GM19328 (cell line): ENCODE results near the gene AGTPBP1.

ENCODE experiments used
- ATAC-seq: cut with Tn5 transposase; IDR thresholded peaks from one replicate; pipeline ENCODE4 v1.9.1; 2021; ENCODE audit warnings: mild to moderate bottlenecking, moderate library complexity; ENCODE audit not compliant: unreplicated experiment

AGTPBP1 gene

DNA sequence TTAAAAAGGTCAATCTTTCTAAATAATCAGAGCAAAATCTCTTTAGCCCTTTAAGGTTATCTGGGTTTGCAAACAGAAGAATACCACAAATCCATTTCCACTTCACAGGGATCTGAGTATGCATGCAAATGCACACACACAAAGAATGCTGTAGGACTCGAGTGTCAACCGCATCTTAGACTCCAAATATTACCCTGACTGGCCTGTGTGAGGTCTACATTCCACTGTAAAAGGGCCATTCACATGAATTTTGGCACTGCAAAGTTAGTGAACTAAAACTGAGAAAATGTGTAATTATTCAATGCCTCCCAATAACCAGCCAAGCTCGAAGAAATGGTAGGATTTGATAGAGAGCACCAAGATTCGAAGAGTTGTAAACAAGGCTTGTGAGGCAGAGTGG, 199.9 kb downstream of the AGTPBP1 start:
- no peak for ATAC-seq

DNA sequence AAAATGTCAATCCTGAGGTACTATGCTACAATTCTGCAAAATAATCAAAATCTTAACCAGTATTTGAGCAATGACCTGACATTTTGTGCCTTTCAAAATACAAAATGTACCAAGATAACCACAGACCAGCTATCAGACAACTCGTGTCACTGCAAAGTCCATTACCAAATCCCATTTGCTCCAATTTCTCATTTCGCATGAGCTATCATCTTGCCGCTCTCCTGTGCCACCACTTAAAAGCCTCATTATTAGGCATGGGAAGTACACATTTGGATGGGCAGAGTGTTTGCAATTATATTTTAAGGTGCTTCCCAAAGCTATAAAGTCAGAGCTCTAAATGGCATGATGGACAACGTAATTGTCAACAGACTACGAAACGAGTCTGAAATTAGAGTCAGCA, 205.2 kb downstream of the AGTPBP1 start:
- ATAC-seq: no peak

DNA sequence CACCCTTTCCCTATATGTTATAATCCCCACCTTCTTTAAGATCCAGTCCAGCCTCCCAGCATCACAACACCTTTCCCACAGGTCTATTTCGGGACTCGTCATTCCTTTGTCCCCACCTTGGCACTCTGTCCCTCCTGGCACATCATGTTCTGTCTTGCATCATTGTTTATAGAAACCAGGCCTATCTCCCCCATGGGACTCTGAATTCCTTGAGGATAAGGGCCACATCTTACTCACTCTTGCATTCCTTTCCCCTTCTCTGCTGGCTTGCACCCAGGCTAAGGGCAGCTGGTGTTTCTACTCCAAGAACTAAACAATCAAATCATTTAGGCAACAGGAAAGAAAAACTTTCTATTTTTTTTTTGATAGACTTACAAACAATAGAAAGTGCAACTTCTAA, 205.7 kb downstream of the AGTPBP1 start:
- no peak for ATAC-seq

DNA sequence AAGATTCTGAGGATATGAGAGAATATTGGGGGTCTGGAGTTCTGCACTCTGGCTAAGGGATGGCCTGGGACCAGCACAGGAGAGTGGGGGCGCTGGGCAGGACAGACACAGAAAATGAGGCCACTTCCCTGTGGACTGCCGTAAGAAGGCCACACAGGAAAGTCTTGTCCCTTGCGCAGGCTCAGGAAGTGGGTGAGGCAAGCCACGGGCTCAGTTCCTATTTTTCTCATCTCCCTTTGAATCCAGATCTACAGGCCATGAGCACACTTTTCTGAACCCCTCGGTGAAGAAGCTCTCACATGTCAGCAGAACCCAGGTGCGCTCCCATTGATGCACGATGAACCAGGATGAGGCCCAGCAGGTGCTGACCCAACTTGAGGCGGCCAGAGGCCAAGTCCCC, 207.4 kb downstream of the AGTPBP1 start:
- no peak for ATAC-seq

DNA sequence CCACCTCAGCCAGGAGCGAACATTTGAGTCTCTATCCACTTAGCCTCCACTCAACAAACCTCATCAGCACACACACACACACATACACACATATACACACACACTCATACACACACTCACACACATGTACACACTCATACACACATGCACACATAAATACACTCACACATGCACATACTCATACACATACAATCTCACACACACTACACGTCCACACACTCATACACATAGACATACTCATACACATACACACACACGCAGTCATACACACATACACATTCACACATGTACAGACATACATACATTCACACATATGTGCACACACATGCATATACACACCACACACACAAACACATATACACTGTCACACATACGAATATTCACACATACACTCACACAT, 208.2 kb downstream of the AGTPBP1 start:
- no peak for ATAC-seq

DNA sequence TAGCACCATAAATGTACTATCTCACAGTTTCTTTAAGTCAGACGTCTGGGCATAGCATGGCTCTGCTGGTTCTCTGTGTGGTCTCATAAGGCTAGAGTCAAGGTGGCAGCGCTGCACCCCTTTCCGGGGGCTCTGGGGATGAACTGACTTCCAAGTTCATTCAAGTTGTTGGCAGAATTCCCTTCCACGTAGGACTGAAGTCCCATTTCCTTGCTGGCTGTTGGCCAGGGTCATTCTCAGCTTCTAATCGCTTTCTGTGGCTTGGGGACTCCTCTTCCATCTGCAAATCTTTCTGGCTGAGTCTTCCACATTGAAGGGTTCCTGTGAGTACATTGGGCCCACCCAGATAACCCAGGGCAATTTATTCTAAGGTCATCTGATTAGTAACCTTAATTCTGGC, 211.0 kb downstream of the AGTPBP1 start:
- no peak for ATAC-seq

DNA sequence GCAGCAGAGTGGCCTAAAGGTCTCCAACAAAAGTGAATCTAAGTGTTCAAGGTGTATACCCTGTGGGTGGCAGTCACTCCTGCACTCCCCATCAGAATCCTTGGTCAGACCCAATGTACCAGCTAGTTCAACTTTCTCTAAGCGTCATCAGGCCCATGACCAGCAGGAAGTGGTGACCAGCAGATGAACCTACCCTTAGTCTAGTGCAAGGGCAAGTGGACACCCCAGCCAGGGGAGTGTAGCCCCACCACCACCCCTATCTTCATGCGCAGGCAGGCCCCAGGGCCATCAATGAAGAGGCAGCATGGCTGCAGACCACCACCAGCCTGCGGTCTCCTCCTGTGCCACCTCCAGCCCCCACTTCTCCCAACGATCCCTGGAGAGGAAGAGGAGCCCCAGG, 213.1 kb downstream of the AGTPBP1 start:
- ATAC-seq: no peak

DNA sequence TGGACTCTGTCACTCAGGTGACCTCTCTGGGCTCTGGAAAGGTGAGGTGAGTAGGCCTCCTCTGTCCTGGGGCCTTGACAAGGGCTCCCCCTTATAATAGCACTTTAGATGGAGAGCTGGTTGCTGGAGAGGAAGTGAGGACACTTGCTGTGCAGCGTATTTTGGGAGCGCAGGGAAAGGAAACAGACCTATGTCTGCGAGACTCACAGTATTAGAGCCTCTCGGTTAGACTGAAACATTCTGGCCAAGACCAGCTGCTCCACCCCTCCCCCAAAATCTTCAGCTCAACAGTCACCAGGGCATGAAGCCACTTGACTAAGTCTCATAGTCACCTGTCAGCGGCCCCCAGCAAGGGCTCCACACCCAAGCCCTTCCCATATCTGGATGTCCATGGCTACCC, 213.6 kb downstream of the AGTPBP1 start:
- ATAC-seq: no peak

DNA sequence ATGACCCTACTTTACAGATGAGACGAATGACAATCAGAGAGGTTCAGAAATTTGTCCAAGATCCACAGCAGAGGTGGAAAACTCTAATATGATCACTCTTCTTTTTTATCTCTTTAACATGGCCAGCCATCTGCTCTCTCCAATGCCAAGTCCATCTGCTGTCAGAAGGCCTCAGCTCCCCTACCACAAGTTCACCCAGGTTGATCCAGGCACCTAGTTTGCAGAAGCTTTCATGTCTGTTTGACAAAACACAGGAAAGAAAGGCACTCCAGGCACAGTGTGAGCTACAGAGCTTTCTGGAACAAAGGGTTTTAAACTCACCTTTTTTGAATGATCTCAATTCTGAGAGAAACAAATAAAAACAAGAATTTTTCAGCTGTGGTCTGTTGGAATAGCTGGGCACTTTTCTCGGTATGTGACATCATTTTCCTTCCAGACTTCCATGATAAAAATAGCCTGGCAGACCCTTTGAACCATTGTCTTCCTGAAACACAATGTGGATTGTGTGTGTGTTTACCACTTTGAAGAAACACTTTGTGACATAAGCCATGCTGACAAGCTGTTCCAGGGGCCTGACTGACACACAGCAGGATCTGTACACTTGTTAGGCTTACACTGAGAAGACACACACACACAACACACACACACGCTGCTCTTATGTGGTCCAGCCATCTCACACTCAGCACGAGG, 214.3 kb downstream of the AGTPBP1 start:
- ATAC-seq: no peak

DNA sequence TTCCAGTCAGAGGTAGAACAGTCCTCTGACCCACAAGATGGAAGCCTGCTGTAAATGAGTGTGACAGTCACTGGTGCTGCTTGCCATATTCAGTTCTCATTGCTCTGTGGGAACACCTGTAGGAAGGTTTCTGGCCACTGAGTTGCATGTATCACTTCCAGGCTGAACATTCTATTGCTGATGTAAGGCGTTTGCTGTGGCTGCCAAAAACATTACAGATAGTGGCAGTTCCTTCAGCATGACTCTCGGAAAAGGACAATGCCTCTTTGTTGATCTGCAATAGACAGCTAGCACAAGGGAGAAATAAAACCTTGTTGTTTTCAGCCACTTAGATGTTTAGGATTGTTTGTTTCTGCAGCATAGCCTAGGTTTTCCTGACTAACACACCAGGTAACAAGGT, 217.2 kb downstream of the AGTPBP1 start:
- no peak for ATAC-seq

DNA sequence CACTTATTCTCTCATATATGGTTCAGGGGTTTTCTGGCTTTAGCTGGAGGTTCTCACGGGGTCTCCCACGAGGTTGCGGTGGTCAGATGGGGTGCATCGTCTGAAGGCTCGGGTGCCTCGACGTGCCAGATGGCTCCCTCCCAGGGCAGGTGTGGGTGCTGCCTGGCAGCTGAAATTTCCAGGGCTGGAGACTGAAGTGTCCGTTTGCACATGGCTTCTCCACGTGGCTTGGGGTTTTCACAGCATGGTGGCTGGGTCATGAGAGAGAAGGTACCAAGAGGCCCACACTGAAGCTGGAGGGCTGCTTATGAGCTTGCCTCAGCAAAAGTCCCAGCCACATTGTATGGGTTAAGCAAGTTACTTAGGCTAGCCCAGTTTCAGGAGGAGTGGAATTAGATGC, 218.6 kb downstream of the AGTPBP1 start:
- no peak for ATAC-seq

DNA sequence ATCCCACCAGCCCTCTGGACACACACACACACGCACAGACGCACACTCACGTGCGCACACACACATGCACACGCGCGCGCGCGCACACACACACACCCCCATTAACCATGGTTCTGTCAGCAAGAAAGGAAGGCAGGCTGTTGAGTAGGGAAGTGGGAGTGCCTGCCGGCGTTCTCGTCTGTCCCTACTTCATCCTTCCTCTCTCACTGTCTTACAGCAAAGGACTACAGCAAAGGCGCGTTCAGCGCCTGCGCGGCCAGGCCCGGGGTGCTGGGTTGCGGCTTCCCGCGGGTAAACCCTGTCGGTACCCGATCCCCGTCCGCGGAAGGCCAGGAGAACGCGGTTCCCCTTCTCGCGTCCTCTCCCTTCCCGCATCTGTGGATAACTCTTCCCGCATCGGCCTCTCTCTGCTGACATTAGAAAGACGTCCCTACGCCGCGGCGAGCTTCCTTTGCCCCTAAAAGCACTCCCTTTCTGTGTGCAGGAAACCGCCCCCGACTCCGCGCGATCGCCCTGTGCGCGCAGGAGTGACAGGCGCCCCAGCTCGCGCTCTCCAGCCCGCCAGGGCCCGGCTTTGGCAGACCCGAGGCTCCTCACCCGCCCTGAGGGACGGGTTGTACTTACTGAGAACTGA, 219.2 kb downstream of the AGTPBP1 start:
- ATAC-seq: no peak

DNA sequence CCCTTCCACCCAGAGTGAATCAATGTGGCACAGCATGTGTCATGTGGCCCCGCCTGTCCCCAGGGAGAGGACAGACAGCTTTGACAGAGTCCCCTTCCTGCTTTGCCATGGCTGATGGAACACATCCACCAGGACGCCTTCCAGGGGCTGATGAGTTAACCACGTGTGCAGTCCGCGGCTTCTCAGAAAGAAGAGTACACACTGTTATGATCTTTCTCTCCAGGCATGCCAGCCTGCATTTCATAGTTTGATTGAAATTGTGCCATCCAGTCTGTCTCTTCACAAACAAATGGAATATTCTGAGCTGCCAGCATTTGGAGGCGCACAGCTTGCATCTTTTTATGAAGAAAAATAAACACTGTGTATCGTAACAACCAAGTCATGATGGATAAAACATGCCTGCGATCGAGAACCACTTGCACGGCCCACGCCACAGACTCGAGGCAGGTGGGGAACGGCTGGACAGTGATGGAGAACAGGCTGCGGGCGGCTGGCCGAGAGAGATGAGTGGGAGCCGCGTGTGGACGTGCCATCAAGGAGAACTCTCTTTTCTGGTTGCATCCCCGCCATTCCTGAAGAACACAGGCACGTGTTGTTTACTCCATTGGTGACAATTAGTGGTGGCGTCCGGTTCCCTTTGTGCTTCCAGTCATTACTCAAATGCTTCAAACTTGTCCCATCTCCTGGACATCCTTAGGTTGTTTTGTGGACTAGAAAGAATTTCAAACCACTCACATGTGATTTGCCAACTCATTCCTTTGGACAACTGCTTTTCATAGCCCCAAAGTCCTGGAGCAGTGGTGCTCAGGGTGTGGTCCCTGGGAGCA, 220.2 kb downstream of the AGTPBP1 start:
- no peak for ATAC-seq

DNA sequence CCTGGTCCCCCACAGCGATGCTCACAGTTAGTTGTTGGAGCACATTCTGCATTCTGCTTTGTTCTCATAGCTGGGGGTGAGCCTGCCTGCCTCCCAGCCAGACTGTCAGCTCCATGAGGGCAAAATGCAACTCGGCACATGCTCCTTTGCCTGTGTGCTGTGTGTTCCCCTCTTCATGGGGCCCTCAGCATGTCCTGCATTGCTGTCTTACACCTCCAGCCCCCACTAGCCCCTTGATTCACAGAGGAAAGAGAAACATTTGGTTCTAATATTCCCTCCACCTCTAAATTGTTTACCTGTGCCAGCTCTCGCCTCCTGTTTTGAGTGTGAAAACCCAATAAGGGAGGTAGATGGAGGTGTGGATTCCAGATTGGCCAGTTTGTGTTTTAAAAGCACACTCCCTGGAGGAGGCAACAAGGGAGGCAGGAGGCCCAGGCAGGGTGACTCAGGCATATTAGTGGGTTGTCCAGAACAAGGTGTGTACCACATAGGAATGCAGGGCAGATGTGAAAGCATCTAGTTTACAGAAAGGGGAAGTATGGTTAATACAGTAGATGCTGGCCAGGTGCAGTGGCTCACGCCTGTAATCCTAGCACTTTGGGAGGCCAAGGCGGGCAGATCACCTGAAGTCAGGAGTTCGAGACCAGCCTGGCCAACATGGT, 224.6 kb downstream of the AGTPBP1 start:
- no peak for ATAC-seq

DNA sequence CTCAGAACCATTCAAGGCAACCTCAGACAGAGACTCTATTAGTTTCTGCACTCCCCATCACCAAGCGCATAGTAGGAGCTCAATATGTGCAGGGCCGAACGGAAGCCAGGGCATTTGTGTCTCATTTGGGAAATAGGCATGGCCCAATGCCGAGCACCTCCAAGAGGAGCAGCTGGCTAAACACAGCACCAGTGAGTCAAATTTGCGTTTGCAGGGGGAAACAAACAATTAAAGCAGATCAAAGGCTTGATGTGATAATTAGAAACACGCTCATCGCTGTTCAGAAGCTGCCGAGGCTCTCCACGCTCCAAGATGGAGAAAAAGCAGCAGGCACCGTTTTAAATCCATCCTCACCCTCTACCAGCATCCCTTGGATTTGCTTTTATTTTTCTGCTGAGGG, 225.3 kb downstream of the AGTPBP1 start:
- no peak for ATAC-seq

DNA sequence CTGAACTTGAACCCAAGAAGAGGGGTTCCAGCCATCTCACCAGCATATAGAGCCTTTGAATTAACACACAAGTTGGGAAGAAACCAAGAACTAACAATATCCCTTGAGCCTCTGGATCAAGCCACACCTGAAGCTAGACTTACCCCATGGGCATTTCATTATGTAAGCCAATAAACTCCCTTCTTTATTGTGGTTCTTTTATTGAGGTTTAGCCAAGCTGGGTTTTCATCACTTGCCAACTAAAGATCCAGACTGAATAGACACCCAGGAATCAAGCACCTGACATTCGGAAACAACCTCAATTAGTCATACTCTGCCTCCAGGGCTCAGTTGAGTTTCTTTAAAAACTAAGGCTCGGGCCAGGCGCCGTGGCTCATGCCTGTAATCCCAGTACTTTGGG, 226.7 kb downstream of the AGTPBP1 start:
- no peak for ATAC-seq

DNA sequence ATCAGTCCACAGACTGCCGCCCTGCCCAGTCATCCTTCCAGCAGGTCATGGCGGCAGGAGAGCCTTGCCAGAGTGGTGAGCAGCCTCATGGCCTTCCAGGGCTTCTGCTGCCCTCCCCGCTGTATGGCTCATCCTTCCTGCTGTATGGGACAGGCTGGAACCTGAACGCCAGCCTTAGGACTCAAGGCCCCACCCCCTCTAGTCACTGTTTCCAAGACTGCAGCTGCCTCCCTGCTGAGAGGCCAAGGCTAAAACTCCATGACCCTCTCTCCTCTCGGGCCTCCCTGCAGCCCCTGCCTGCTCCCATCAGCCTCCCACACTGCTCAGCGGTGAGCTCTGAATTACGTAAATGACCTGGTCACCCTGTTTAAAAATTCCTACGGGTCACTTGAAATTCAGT, 227.5 kb downstream of the AGTPBP1 start:
- no peak for ATAC-seq

DNA sequence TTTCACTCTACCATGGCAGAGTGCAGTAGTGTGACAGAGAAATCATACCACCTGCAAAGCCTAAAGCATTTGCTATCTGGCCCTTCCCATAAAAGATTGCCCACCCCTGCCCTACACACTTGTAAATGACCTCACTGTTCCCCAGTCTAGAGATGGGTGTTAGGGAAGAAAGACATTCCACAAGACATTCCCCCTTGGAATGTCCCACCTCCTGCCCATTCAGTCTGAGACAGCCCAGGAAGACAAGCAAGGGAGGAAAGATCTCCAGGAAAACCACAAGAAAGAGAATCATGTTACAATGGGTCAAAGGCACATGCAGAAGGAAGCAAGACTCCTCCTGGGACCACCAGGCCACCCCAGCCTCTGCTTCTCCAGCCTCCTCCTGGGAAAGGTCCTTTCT, 230.0 kb downstream of the AGTPBP1 start:
- no peak for ATAC-seq

DNA sequence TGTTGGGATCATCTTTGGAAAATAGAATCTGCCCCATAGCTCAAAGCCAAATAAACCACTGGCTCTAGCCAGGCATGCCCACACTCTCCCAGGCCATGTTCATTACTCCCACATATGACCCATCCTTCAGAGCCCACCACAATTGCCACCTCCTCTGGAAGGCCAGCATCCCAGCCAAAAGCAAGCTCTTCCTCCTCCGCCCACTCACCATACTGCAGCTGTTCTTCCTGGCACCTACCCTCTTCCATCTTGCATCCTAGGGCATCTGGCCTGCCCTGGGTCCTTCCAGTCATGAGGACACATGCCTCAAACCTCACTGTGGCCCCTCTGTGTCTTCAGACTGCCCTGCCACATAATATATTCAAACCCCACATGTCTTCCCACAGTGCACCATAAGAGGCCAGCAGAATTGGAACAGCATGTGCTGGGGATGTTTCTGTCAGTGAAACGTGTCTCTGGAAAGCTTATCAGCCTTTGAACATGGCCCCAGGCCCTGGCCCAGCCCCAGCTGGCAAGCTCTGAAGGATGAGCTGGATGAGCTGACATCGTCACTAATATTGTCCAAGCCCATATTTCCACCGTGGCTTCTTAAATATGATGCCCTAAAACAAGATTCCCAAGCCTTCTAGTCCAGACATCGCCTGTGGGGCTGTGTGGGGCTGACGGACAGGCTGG, 230.8 kb downstream of the AGTPBP1 start:
- no peak for ATAC-seq

DNA sequence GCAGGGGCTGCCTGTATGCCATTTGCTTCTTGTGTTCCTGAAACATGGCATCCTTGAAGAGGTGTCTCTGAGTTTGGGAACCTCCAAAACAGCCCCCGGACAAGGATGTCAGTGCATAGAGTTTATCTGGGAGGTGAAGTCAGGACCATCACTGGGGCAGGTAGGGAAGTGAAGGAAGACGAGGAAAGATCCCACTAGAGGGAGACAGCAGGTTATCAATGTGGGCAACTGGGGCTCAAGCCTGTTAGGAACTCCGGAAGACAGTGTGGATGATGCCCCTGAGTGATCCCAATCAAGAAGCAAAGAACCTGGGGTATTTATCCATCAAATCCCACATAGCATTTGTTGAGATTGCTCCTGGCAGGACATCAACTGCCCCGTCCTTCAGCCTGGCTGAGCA, 233.1 kb downstream of the AGTPBP1 start:
- no peak for ATAC-seq

DNA sequence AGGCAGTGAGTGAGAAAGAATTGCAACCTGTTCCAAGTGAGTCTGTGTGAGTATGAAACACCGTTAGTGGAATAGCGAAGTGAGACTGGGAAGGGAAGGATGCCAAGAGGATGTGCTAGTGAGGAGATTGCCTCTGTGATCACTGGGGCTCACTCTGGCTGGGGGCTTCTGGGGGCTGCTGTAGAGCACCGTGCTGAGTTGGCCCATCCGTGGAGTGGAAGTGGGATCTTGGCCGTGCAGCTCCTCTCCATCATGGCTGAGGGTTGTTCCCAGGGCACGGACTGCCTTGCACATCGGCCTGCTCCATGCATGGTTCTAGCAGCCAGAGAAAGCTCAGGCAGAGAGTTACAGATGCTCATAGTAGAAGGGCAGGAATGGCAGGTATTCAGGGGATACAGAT, 236.1 kb downstream of the AGTPBP1 start:
- no peak for ATAC-seq
